ENCODE measurements around the gene LSM14A.

DNA sequence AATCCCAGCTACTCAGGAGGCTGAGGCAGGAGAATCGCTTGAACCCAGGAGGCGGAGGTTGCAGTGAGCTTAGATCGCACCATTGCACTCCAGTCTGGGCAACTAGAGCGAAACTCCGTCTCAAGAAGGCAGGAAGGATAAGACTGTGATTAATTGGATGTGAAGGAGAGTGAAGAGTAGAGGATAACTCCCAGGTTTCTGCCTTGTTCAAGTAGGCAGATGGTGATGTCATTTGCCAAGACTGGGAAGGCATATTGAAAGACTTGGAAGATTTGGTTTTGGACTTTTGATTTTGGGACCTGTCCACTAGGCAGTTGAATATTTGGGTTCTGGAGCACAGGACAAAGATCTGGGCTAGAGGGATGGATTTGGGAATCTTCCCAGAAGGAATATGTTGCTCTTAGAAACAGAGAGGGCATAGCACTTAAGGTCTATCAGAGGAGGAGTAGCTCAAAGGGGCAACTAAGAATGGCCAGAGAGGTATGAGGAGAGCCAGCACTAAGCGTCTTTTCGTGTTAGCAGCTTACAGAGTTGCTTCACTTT is 102.1 kb downstream of the LSM14A start:
- TF ChIP-seq, protein P1, sequence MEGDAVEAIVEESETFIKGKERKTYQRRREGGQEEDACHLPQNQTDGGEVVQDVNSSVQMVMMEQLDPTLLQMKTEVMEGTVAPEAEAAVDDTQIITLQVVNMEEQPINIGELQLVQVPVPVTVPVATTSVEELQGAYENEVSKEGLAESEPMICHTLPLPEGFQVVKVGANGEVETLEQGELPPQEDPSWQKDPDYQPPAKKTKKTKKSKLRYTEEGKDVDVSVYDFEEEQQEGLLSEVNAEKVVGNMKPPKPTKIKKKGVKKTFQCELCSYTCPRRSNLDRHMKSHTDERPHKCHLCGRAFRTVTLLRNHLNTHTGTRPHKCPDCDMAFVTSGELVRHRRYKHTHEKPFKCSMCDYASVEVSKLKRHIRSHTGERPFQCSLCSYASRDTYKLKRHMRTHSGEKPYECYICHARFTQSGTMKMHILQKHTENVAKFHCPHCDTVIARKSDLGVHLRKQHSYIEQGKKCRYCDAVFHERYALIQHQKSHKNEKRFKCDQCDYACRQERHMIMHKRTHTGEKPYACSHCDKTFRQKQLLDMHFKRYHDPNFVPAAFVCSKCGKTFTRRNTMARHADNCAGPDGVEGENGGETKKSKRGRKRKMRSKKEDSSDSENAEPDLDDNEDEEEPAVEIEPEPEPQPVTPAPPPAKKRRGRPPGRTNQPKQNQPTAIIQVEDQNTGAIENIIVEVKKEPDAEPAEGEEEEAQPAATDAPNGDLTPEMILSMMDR (tag by site-specific recombination; IDR thresholded peaks at IDR 0.05): no peak
- TF ChIP-seq ZNF423 (tag by site-specific recombination; IDR thresholded peaks at IDR 0.05) (no peak), ZNF600 (tag by site-specific recombination; IDR thresholded peaks at IDR 0.05) (peak; percentile 85), ZNF624 (tag by site-specific recombination; IDR thresholded peaks at IDR 0.05) (no peak)
